Smooth muscle cell (in vitro differentiated cells): ENCODE results near the gene SGIP1. TPM values are rescaled to one million over a fixed set of nuclear protein-coding genes. Genes with fewer than 3 reads are reported as not detected.

Experiments
- DNase-seq: peaks from one replicate; lab custom pipeline; 2025; ENCODE audit not compliant: unreplicated experiment; lab: John Stamatoyannopoulos, UW
- H2AFZ ChIP-seq: fragments of 200-600 bp; sonication (generic); 2 replicates; pipeline ENCODE4 v1.6.0; 2016; ENCODE audit warnings: antibody characterized with exemption, low read depth, mild to moderate bottlenecking
- H3F3A ChIP-seq: fragments of 200-600 bp; sonication (generic); 2 replicates; pipeline ENCODE4 v1.6.0; 2017; ENCODE audit warnings: antibody characterized with exemption, low read depth
- H3K27ac ChIP-seq: fragments of 200-600 bp; sonication (generic); 2 replicates; pipeline ENCODE4 v1.5.1; 2016; ENCODE audit warnings: low read depth, mild to moderate bottlenecking
- H3K27me3 ChIP-seq: fragments of 200-600 bp; sonication (generic); 2 replicates; pipeline ENCODE4 v1.6.1; 2016; ENCODE audit warnings: low read depth, mild to moderate bottlenecking
- H3K36me3 ChIP-seq: fragments of 200-600 bp; sonication (generic); 2 replicates; pipeline ENCODE4 v1.5.1; 2016; ENCODE audit warnings: low read depth
- H3K4me1 ChIP-seq: fragments of 200-600 bp; sonication (generic); 2 replicates; pipeline ENCODE4 v1.5.1; 2016; ENCODE audit warnings: low read depth
- H3K4me2 ChIP-seq: fragments of 200-600 bp; sonication (generic); 2 replicates; pipeline ENCODE4 v1.6.0; 2016; ENCODE audit warnings: mild to moderate bottlenecking
- H3K4me3 ChIP-seq: fragments of 200-600 bp; sonication (generic); 2 replicates; pipeline ENCODE4 v1.5.1; 2016; ENCODE audit warnings: mild to moderate bottlenecking
- H3K79me2 ChIP-seq: fragments of 200-600 bp; sonication (generic); 2 replicates; pipeline ENCODE4 v1.6.0; 2016; ENCODE audit warnings: low read depth, mild to moderate bottlenecking
- H3K9ac ChIP-seq: fragments of 200-600 bp; sonication (generic); 2 replicates; pipeline ENCODE4 v1.6.0; 2016; ENCODE audit warnings: low read depth
- H3K9me3 ChIP-seq: fragments of 200-600 bp; sonication (generic); replicated peaks from 2 replicates; pipeline ENCODE4 v1.5.1; 2016; ENCODE audit warnings: low read depth
- H4K20me1 ChIP-seq: fragments of 200-600 bp; sonication (generic); 2 replicates; pipeline ENCODE4 v1.6.0; 2016; ENCODE audit warnings: low read depth
- CTCF ChIP-seq: fragments of 200-600 bp; sonication (generic); IDR thresholded peaks from 2 replicates; pipeline ENCODE4 v1.5.1; 2017; ENCODE audit warnings: borderline replicate concordance, mild to moderate bottlenecking, antibody characterized with exemption; ENCODE audit not compliant: insufficient read depth, poor library complexity, severe bottlenecking
- WGBS: methylation state at CpG from one replicate; pipeline ENCODE4 v1.1.7; 2016; ENCODE audit warnings: low lambda C conversion rate; 5-methylcytosine and 5-hydroxymethylcytosine counted together
- polyA plus RNA-seq: library from polyadenylated mRNA; unstranded; fragments of >200 nt; fragmentation: Nextera tagmentation; extraction: Ambion mirVana; gene quantifications from 2 replicates; pipeline ENCODE4 v1.2.1, GENCODE V29; 2016
- total RNA-seq: library from RNA; depleted of rRNA; stranded (reverse); fragments of >200 nt; gene quantifications from 2 replicates; pipeline ENCODE4 v1.2.3, GENCODE V29; 2014

Gene SGIP1
- total and polyA plus RNA-seq, 2 experiments from 2014 or later: 0.89 to 3.5 TPM

GRCh38 chr1:66775646-66776045 lies 241.7 kb downstream of the SGIP1 start:
- Histone ChIP-seq H3K9ac (no peak overlapping the region), H3K79me2 (no peaks in the 10 kb centered on the region), H3K36me3 (no peaks in the 10 kb centered on the region), H3K9me3 (no peaks in the 10 kb centered on the region), H3F3A (no peaks in the 10 kb centered on the region), H3K4me1 (no peaks in the 10 kb centered on the region), H3K27me3 (peaks cover 13% of the 10 kb centered on the region), H3K4me3 (no peak overlapping the region), H2AFZ (no peak overlapping the region), H3K27ac (no peak overlapping the region), H3K4me2 (no peak overlapping the region), H4K20me1 (no peaks in the 10 kb centered on the region)
- DNase-seq: no peak
- 85% methylated on average over 3 of the region's 3 CpGs for WGBS
- TF ChIP-seq CTCF: no peak

GRCh38 chr1:66777831-66778230 lies 243.9 kb downstream of the SGIP1 start:
- Histone ChIP-seq H3K36me3 (no peaks in the 10 kb centered on the region), H3K4me1 (no peaks in the 10 kb centered on the region), H2AFZ (no peak overlapping the region), H3K27me3 (peaks cover 13% of the 10 kb centered on the region), H3K4me3 (no peak overlapping the region), H3K9ac (no peak overlapping the region), H3K4me2 (no peak overlapping the region), H3K79me2 (no peaks in the 10 kb centered on the region), H3K9me3 (no peaks in the 10 kb centered on the region), H3F3A (no peaks in the 10 kb centered on the region), H3K27ac (no peak overlapping the region), H4K20me1 (no peaks in the 10 kb centered on the region)
- WGBS: 79% methylated on average over 3 of the region's 3 CpGs
- no peak for TF ChIP-seq CTCF
- DNase-seq: no peak

GRCh38 chr1:66778266-66778665 lies 244.3 kb downstream of the SGIP1 start:
- peaks cover 13% of the 10 kb centered on the region for H3K27me3 ChIP-seq
- WGBS: 94% methylated on average over 4 of the region's 4 CpGs
- no peak overlapping the region for H3K4me2 ChIP-seq
- TF ChIP-seq CTCF: no peak
- H3K79me2 ChIP-seq: no peaks in the 10 kb centered on the region
- H3K9ac ChIP-seq: no peak overlapping the region
- no peak for DNase-seq
- H3K4me1 ChIP-seq: no peaks in the 10 kb centered on the region
- H4K20me1 ChIP-seq: no peaks in the 10 kb centered on the region
- no peaks in the 10 kb centered on the region for H3K36me3 ChIP-seq
- no peaks in the 10 kb centered on the region for H3F3A ChIP-seq
- no peak overlapping the region for H3K4me3 ChIP-seq
- no peak overlapping the region for H3K27ac ChIP-seq
- H3K9me3 ChIP-seq: no peaks in the 10 kb centered on the region
- no peak overlapping the region for H2AFZ ChIP-seq

GRCh38 chr1:66778969-66779368 lies 245.0 kb downstream of the SGIP1 start:
- H4K20me1 ChIP-seq: no peaks in the 10 kb centered on the region
- no peak overlapping the region for H2AFZ ChIP-seq
- H3K79me2 ChIP-seq: no peaks in the 10 kb centered on the region
- H3K4me1 ChIP-seq: no peaks in the 10 kb centered on the region
- no peak overlapping the region for H3K4me2 ChIP-seq
- no peak for TF ChIP-seq CTCF
- H3K4me3 ChIP-seq: no peak overlapping the region
- 96% methylated on average over 4 of the region's 4 CpGs for WGBS
- H3F3A ChIP-seq: no peaks in the 10 kb centered on the region
- peaks cover 13% of the 10 kb centered on the region for H3K27me3 ChIP-seq
- H3K9me3 ChIP-seq: no peaks in the 10 kb centered on the region
- no peak for DNase-seq
- no peak overlapping the region for H3K27ac ChIP-seq
- no peaks in the 10 kb centered on the region for H3K36me3 ChIP-seq
- no peak overlapping the region for H3K9ac ChIP-seq
